Renal cortical epithelial cell (primary cell): ENCODE results near the gene MBOAT1. TPM values are rescaled to one million over a fixed set of nuclear protein-coding genes. Genes with fewer than 3 reads are reported as not detected.
A peak's percentile ranks its signal among the peaks of the same experiment; 100 is the strongest.
"Not testable (repeated sequence)": the region's sequence is repeated elsewhere in the genome, so short reads cannot be mapped to it uniquely, and the experiment has no call there.

Experiments
- DNase-seq: peaks from one replicate; pipeline ENCODE4 v3.0.0-alpha.2; 2011; ENCODE audit warnings: low read depth
- total RNA-seq: library from RNA; depleted of rRNA; stranded (reverse); fragments of >200 nt; gene quantifications from 2 replicates; pipeline ENCODE4 v1.2.3, GENCODE V29; 2014

MBOAT1 gene
- total RNA-seq, 1 donor from 2014 or later: 8.9 TPM

DNA sequence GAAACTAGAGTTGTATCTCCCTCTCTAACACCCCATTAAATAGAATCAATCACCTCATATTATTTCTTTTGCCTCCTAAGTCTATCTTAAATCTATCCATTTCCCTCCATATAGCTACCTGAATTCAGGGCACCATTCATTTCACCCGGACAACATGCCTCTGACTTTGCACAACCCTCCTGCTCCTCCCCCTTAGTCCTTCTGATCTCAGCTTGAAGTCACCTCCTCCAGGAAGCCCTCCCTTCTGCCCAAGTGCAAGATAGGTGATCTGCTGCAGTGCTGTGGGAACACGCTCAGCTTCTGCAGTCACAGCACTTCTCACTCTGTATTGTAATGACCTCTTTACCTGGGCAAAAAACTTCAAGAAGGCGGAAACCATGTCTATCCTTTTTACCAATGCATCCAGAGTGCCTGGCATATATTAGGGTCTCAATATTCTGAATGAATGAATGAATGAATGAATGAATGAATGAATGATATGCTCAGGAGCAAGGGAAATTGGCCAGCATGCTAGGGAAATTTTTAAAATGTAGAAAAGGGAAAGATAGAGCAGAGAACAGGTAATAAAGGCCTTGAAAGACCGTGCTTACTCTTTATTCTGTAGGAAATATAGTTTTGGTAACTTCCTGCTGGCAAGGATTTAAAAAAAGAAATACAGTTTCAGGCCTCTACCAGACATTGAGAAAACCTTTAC lies 41.7 kb downstream of the MBOAT1 start:
- DNase-seq: no peak

DNA sequence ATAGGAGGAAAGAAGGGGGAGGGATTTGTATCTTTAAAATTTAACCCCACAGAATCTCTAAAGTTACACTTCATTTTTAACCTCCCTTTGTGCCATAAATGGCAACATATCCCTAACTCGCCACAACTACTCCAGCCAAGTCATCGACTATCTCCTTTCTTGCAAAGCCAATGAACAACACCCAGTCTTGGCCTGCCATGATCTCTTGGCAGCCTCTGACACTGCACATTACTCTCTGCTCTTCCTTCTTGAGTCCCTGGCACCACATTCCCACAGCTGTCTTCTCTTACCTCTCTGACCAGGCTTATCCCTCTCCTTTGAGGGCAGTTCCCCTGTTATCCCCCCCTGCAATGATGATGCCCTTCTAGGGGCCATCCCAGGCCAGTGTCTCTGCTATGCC lies 42.5 kb downstream of the MBOAT1 start:
- DNase-seq: no peak

DNA sequence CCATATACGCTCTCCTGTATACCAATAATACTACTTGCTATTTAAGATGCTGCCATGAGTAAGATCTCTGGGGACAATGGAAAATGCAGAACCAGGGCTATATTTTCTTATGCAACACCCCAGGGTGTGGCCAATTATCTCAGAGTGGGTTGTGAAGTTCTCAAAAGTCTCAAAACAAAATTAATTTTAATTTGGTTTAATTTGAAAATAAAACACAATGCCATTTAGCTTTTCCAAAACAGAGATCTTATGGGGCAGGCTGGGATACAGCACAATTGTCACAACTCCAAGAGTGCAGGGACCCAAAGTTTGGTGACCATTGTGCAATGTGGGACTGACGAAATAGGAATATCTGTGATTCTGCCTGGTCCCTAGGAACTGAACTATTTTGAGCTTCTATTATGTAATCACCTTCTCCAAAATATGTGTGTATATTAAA lies 43.1 kb downstream of the MBOAT1 start:
- DNase-seq: no peak

DNA sequence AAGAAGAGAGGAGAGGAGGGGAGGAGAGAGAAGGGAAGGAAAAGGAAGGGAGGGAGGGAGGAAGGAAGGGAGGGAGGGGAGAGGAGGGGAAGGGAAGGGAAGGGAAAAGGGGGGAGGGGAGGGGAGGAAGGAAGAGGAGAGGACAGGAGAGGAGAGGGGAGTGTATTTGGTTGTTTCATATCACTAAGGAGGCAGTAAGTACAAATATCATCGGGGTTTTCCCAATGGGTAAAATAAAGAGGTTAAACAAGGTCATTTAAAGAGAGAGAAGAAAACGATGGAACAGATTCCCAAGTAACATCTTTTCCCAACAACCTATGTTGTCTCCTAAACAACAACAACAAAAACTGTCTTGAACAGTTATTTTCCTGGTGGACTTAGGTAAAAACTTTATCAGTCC lies 43.6 kb downstream of the MBOAT1 start:
- no peak for DNase-seq

- no peak for DNase-seq
Measured at GRCh38 chr6:20167601-20168000, 44.7 kb downstream of the MBOAT1 start.

GRCh38 chr6:20166210-20166609 lies 46.1 kb downstream of the MBOAT1 start:
- DNase-seq: no peak

DNA sequence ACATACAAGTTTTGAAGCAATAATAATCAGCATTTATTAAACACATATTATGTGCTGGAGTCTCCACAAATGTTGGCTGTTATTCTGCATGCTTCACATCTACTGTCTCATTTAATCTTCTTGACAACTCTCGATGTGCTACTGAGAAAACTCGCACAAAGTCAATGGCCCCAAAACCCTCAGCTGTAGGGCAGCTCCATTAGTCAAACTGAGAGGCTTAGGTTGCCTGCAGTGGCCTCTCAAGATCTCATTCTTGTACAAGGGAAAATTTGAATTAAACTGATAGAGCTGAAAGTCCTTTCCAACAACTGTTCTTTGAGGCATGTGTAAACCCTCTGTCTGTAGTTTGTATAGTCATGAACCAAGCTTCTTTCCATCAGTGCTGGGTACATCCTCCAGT lies 49.8 kb downstream of the MBOAT1 start:
- DNase-seq: no peak

- no peak for DNase-seq
Measured at GRCh38 chr6:20160541-20161283, 51.6 kb downstream of the MBOAT1 start.

DNA sequence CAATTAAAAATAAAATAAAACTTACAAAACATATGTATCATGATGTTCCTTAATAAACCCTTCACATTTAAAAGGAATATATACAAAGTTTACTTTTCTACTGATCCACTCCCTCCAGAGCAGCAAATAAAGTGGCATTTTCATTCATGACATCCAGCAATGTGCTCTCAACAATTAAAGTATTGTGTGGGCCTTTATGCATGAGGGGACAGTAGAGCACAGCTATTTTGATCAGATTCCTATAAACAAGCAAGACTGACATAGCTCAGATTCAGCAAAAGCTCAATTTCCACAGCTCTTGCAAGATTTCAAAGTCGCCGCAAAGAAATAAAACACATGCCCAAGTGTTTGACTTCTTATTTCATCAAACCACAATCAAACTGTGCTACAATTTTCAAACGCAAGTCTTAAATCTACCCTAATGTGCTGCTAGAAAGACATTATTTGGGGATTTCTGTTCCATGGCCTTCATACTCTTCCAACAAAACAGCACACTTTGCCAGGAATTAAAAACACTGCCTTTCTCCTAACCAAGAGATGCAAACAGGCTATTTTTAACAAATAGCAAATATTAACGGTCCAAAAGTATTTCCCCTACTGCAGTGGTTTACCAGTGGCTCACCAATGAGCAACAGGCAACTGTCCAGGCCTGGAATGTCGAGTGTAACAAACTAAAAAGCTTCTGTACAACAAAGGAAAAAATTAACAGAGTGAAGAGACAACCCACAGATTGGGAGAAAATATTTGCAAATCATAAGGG lies 52.3 kb downstream of the MBOAT1 start:
- DNase-seq: no peak

GRCh38 chr6:20159098-20159497 lies 53.2 kb downstream of the MBOAT1 start:
- no peak for DNase-seq

- no peak for DNase-seq
Measured at GRCh38 chr6:20158676-20159075, 53.6 kb downstream of the MBOAT1 start.

DNA sequence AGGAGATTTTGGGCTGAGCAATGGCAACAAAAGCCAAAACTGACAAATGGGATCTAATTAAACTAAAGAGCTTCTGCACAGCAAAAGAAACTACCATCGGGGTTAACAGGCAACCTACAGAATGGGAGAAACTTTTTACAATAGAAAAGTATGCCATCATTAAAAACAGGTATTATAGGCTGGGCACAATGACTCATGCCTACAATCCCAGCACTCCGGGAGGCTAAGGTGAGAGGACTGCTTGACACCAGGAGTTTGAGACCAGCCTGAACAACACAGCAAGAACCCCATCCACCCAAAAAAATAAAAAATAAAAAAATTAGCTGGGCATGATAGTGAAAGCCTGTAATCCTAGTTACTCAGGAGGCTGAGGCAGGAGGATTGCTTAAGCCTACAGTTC lies 55.4 kb downstream of the MBOAT1 start:
- DNase-seq: no peak

DNA sequence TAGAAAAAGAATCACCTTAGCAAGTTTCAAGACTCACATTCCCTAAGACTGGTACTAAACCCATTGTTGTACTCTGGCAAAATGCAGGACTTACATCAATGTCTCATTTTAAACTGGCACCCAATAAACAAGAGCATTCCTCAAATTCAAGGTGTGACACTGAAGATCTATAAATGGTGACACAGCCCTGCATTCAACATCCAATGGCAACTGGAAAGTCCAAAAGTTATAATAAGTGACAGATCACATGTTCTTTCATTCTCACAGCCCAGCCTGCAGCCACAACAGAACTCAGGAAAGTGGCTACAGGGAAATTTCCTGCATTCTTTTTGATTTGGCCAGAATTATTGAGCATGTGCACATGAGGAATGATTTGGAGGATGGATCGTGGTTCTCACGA lies 57.5 kb downstream of the MBOAT1 start:
- peak; percentile 38 for DNase-seq

GRCh38 chr6:20153194-20153593 lies 59.1 kb downstream of the MBOAT1 start:
- DNase-seq: no peak

DNA sequence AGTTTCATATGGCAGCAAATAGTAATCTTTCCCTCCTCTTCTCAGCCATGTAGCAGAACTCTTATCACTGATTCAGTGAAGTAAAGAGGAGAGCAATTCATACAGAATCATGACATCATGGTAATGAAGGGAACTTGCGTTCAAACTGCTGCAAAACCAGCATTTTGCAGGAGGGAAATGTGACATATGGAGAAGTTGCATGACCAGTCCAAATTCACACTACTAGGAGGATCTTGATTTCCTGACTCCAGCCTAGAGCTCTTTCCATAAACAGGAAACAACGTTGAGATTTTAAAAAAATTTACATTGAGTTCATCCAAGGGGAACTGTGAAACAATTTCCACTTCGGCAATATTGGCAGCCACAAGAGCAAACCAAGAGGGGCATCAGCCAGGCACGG lies 63.8 kb downstream of the MBOAT1 start:
- DNase-seq: no peak

GRCh38 chr6:20147469-20147868 lies 64.8 kb downstream of the MBOAT1 start:
- DNase-seq: no peak

- DNase-seq: not testable (repeated sequence)
Measured at GRCh38 chr6:20146831-20147230, 65.4 kb downstream of the MBOAT1 start.

GRCh38 chr6:20146291-20146690 lies 66.0 kb downstream of the MBOAT1 start:
- DNase-seq: no peak

DNA sequence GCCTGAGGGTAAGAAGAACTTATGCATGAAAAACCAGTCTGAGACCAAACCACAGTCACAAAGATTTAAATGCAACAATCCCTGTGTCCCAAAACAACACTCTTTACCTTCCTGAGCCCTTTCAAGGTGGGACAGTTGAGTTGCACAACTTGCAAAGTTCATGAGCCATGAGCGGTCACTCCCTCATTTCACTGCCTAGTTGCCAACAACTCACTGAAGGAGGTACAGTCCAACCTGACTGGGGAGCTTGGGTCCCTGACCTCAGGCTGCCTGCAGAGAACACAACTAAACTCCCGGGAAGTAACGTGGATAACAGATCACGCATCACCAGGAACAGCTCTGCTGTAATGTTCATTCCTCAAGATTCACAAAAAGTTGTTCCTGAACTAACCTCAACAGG lies 69.4 kb downstream of the MBOAT1 start:
- DNase-seq: no peak

DNA sequence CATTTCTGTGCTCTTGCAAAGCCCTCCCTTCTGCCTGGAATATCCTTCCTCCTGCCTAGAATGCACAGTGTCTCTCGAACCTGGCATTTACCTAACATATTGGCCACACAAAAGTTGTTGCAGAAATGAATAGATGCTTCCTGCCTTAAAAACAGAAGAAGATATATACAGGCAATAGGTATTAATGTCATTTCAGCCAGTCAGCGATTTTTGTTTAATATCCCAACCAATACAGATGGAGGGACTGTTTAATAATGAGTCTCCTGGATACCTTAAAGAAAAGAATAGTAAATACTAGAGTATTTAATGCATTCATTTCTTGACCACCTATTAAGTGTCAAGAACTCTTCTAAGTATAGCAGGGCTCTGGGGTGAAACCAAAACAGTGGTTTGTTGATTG lies 70.3 kb downstream of the MBOAT1 start:
- DNase-seq: no peak

DNA sequence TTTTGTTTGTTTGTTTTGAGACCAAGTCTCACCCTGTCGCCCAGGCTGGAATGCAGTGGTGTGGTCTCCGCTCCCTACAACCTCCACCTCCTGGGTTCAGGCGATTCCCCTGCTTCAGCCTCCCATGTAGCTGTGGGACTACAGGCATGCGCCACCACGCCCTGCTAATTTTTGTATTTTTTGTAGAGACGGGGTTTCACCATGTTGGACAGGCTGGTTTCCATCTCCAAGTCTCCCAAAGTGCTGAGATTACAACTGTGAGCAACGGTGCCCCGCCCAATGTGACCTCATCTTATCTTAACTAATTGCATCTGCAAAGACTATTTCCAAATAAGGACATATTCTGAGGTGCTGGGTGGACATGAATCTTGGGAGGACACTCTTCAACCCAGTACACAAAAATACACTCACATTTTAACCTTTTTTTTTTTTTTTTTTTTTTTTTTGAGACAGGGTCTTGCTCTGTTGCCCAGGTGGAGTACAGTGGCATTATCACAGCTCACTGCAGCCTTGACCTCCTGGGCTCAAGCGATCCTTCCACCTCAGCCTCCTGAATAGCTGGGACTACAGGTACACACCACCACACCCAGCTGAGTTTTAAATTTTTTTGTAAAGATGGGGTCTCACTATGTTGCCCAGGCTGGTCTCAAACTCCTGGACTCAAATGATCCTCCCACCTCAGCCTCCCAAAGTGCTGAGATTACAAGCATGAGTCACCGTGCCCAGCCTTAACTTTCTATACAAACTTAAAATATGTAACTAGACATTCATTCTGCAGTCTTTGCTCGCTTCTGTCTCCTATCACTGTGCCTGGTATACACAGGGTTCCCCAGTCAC lies 72.9 kb downstream of the MBOAT1 start:
- not testable (repeated sequence) for DNase-seq

- no peak for DNase-seq
Measured at GRCh38 chr6:20137837-20138236, 74.4 kb downstream of the MBOAT1 start.
